Measurements from ENCODE around the gene PATE1. TPM values are rescaled to one million over a fixed set of nuclear protein-coding genes. Genes with fewer than 3 reads are reported as not detected.

PATE1 gene
- total RNA-seq, 1 experiment from 2014 or later: not detected

- DNase-seq (ENCODE audit: low read depth in 1 of 2, low spot score in 2 of 2): no peak
Observed at GRCh38 chr11:125768336-125769046, 22.4 kb downstream of the PATE1 start.

DNA sequence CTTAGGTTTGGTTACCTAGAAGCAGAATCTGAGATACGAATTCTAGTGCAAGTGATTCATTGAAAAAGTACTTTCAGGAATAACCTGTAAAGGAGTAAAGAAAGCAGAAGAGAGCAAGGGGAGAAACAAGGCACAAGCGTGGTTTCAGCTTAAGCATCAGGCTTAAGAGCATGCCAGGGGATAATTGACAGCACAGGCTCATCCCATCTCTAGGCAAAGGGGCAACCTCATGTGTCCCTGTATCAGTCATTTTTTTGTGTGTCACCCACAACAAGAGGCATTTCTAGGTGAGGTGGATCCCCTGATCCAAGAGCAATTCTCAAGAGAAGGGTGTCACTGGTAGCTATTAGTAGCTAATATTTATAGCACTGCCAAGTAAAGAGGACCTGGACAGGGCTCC, 24.5 kb downstream of the PATE1 start:
- Histone ChIP-seq H3K4me1 (replicated peaks) (no peaks in the 10 kb centered on the region), H3K9me3 (replicated peaks) (no peaks in the 10 kb centered on the region), H3K27me3 (replicated peaks) (no peaks in the 10 kb centered on the region), H3K36me3 (no peaks in the 10 kb centered on the region), H3K27ac (no peak overlapping the region), H3K4me3 (no peak overlapping the region)
- DNase-seq (ENCODE audit: low read depth in 1 of 2, low spot score in 2 of 2): no peak

More at GRCh38 chr11:125768336-125769046, 22.4 kb downstream of the PATE1 start:
- no peak overlapping the region for H3K4me3 ChIP-seq
- no peaks in the 10 kb centered on the region for H3K27me3 ChIP-seq (replicated peaks)
- no peaks in the 10 kb centered on the region for H3K36me3 ChIP-seq
- no peaks in the 10 kb centered on the region for H3K9me3 ChIP-seq (replicated peaks)
- H3K27ac ChIP-seq: no peak overlapping the region
- no peaks in the 10 kb centered on the region for H3K4me1 ChIP-seq (replicated peaks)

DNA sequence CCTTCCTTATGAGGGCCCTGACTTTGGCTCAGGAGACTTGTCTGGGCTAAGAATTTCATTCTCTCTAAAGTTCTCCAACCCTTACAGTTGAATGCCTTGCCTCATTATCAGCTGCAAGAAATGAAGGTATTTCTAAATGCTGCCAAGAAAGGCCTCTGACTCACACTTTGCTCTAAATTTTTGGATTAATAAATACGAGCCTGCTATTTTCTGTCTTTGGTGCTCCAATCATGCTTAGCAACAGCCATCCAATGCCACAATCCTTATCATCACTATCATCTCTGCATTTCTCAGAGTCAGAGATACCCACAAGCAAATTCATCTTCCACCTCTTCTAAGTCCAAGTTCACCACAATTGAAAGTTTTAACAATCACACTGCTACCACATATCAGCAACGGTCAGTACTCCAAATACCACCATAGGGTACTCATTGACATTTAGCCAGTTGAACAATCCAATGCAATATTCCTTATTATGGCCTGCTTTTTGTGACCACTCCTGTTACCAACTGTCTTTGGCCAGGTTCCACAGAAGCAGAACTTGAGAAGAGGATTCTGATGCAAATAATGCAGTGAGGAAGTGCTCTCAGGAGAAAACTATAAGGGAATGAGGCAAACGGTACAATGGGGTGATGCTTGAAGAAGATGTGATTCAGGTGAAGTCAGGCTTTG, 26.9 kb downstream of the PATE1 start:
- Histone ChIP-seq H3K4me1 (replicated peaks) (no peaks in the 10 kb centered on the region), H3K27ac (no peak overlapping the region), H3K4me3 (no peak overlapping the region), H3K36me3 (no peaks in the 10 kb centered on the region), H3K9me3 (replicated peaks) (no peaks in the 10 kb centered on the region), H3K27me3 (replicated peaks) (no peaks in the 10 kb centered on the region)
- no peak for DNase-seq (ENCODE audit: low read depth in 1 of 2, low spot score in 2 of 2)

DNA sequence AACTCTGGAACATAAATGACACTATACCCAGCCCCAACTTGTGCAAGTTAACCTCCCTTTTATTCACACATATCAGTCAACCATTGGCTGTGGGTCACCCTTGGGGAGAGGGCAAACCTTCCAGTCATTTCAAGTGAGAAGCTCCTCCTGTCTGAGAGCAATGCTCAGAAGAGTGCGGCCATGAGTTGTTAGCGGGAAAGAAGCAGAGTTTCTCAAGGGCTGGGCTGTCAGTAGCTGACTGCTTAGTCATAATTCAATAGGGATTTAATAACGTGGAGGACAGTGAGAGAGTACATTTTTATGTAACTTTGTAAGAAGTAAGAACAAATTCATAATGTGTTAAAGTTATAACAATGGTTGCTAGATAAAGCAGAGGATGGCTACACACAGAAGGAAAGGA, 27.4 kb downstream of the PATE1 start:
- Histone ChIP-seq H3K4me1 (replicated peaks) (no peaks in the 10 kb centered on the region), H3K4me3 (no peak overlapping the region), H3K27ac (no peak overlapping the region), H3K27me3 (replicated peaks) (no peaks in the 10 kb centered on the region), H3K9me3 (replicated peaks) (no peaks in the 10 kb centered on the region), H3K36me3 (no peaks in the 10 kb centered on the region)
- DNase-seq (ENCODE audit: low read depth in 1 of 2, low spot score in 2 of 2): no peak

- Histone ChIP-seq H3K27me3 (replicated peaks) (no peaks in the 10 kb centered on the region), H3K4me3 (no peak overlapping the region), H3K4me1 (replicated peaks) (no peaks in the 10 kb centered on the region), H3K9me3 (replicated peaks) (no peaks in the 10 kb centered on the region), H3K27ac (no peak overlapping the region), H3K36me3 (no peaks in the 10 kb centered on the region)
- DNase-seq (ENCODE audit: low read depth in 1 of 2, low spot score in 2 of 2): no peak
Observed at GRCh38 chr11:125777309-125777708, 31.2 kb downstream of the PATE1 start.

GRCh38 chr11:125778728-125779127, 32.6 kb downstream of the PATE1 start, which contains the start of gene PATE2:
Gene PATE2, minus strand, starts transcription at chr11:125778828. Its CDS starts 55 bp downstream, at chr11:125778773.
- Histone ChIP-seq H3K4me1 (replicated peaks) (no peaks in the 10 kb centered on the region), H3K9me3 (replicated peaks) (no peaks in the 10 kb centered on the region), H3K36me3 (no peaks in the 10 kb centered on the region), H3K27me3 (replicated peaks) (no peaks in the 10 kb centered on the region), H3K4me3 (no peak within 1 kb of the TSS), H3K27ac (no peak within 1 kb of the TSS)
- no peak for DNase-seq (ENCODE audit: low read depth in 1 of 2, low spot score in 2 of 2)

- no peak for DNase-seq (ENCODE audit: low read depth in 1 of 2, low spot score in 2 of 2)
- Histone ChIP-seq H3K27ac (no peak overlapping the region), H3K4me3 (no peak overlapping the region), H3K9me3 (replicated peaks) (no peaks in the 10 kb centered on the region), H3K27me3 (replicated peaks) (no peaks in the 10 kb centered on the region), H3K4me1 (replicated peaks) (no peaks in the 10 kb centered on the region), H3K36me3 (no peaks in the 10 kb centered on the region)
Observed at GRCh38 chr11:125784678-125785077, 38.6 kb downstream of the PATE1 start.

DNA sequence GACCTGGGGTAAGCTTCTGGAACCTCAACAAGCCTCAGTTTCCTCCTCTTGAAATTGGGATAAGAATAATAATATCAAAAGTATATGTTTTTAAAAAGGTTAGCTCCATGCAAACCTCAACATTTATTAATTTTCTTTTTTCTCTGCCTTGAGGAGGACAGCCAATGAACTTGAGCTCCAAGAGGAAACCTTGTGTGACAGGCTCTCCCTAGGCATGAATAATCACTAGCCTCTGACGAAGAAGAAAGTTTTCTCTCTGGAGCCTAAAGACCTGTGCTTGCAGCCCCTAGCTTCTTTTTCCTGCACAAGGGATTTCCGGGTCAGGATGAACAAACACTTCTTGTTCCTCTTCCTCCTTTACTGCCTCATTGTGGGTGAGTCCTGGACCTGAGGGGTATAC, 41.7 kb downstream of the PATE1 start, which contains the start of gene PATE3:
TSS of gene PATE3 (plus strand) at position 301 of the 400 bp plus-strand sequence. CDS start at position 326, 25 bp downstream.
- Histone ChIP-seq H3K27ac (no peak within 1 kb of the TSS), H3K4me3 (no peak within 1 kb of the TSS), H3K36me3 (no peaks in the 10 kb centered on the region), H3K4me1 (replicated peaks) (no peaks in the 10 kb centered on the region), H3K9me3 (replicated peaks) (no peaks in the 10 kb centered on the region), H3K27me3 (replicated peaks) (no peaks in the 10 kb centered on the region)
- DNase-seq (ENCODE audit: low read depth in 1 of 2, low spot score in 2 of 2): no peak

GRCh38 chr11:125790825-125791224, 44.7 kb downstream of the PATE1 start:
- Histone ChIP-seq H3K4me3 (no peak overlapping the region), H3K36me3 (no peaks in the 10 kb centered on the region), H3K27me3 (replicated peaks) (no peaks in the 10 kb centered on the region)

GRCh38 chr11:125797641-125798040, 51.6 kb downstream of the PATE1 start:
- H3K4me3 ChIP-seq: no peak overlapping the region
- no peaks in the 10 kb centered on the region for H3K4me1 ChIP-seq (replicated peaks)
- H3K9me3 ChIP-seq (replicated peaks): no peaks in the 10 kb centered on the region
- DNase-seq (ENCODE audit: low read depth in 1 of 2, low spot score in 2 of 2): no peak
- no peak overlapping the region for H3K27ac ChIP-seq
- H3K27me3 ChIP-seq (replicated peaks): no peaks in the 10 kb centered on the region
- no peaks in the 10 kb centered on the region for H3K36me3 ChIP-seq

More at GRCh38 chr11:125790825-125791224, 44.7 kb downstream of the PATE1 start:
- no peak for DNase-seq (ENCODE audit: low read depth in 1 of 2, low spot score in 2 of 2)
- Histone ChIP-seq H3K9me3 (replicated peaks) (no peaks in the 10 kb centered on the region), H3K4me1 (replicated peaks) (no peaks in the 10 kb centered on the region), H3K27ac (no peak overlapping the region)

Other genes starting within 250 kb of the PATE1 start
- gene EI24, start 176.8 kb upstream of the PATE1 start, total RNA-seq (2014; rRNA removed; shearing (Covaris generic)): 78.5 and 88.6 TPM in 2 replicates
- gene STT3A, start 153.4 kb upstream of the PATE1 start, total RNA-seq (2014; rRNA removed; shearing (Covaris generic)): 72.3 and 123 TPM in 2 replicates
- gene CHEK1, start 121.1 kb upstream of the PATE1 start, total RNA-seq (2014; rRNA removed; shearing (Covaris generic)): 20.3 and 40.4 TPM in 2 replicates
- not detected in 2 replicates for gene ACRV1, start 65.4 kb upstream of the PATE1 start, total RNA-seq (2014; rRNA removed; shearing (Covaris generic))
- 0.50 TPM in 1 of 2 replicates, not detected in the other for gene PATE2, start 32.5 kb downstream of the PATE1 start, total RNA-seq (2014; rRNA removed; shearing (Covaris generic))
- not detected in 2 replicates for gene PATE3, start 41.8 kb downstream of the PATE1 start, total RNA-seq (2014; rRNA removed; shearing (Covaris generic))
- gene PATE4, start 87.0 kb downstream of the PATE1 start, total RNA-seq (2014; rRNA removed; shearing (Covaris generic)): not detected in 2 replicates
- gene HYLS1, start 141.4 kb downstream of the PATE1 start, total RNA-seq (2014; rRNA removed; shearing (Covaris generic)): 13.1 and 15.4 TPM in 2 replicates
- gene PUS3, start 156.9 kb downstream of the PATE1 start, total RNA-seq (2014; rRNA removed; shearing (Covaris generic)): 5.4 and 6.8 TPM in 2 replicates
- not detected in 2 replicates for gene DDX25, start 158.2 kb downstream of the PATE1 start, total RNA-seq (2014; rRNA removed; shearing (Covaris generic))
- not detected in 2 replicates for gene VSIG10L2, start 199.8 kb downstream of the PATE1 start, total RNA-seq (2014; rRNA removed; shearing (Covaris generic))

Data from SJSA1 (cell line).